GM23338 (cell line): Measurements from ENCODE around the gene PTBP3. TPM values are rescaled to one million over a fixed set of nuclear protein-coding genes. Genes with fewer than 3 reads are reported as not detected.

ENCODE experiments used
- ATAC-seq: fragments of 200-7000 bp; cut with Tn5 transposase; 3 replicates; pipeline ENCODE4 v1.9.1; 2020
- DNase-seq: peaks from one replicate; pipeline ENCODE4 v3.0.0-alpha.2; 2015; ENCODE audit warnings: low spot score
- H2AFZ ChIP-seq: fragments of 200-600 bp; sonication (generic); 2 replicates; pipeline ENCODE4 v1.8.0; 2016; ENCODE audit warnings: antibody characterized with exemption, mild to moderate bottlenecking, moderate library complexity
- H3F3A ChIP-seq: fragments of 200-600 bp; sonication (generic); replicated peaks from 2 replicates; pipeline ENCODE4 v1.8.0; 2017; ENCODE audit warnings: antibody characterized with exemption, mixed run types, low read depth
- H3K27ac ChIP-seq: fragments of 200-600 bp; sonication (generic); 2 replicates; pipeline ENCODE4 v1.6.1; 2016; ENCODE audit warnings: low read depth
- H3K27me3 ChIP-seq: fragments of 200-600 bp; sonication (generic); 2 replicates; pipeline ENCODE4 v1.8.0; 2016; ENCODE audit warnings: mild to moderate bottlenecking, mixed run types, moderate library complexity; ENCODE audit not compliant: insufficient read depth
- H3K36me3 ChIP-seq: fragments of 200-600 bp; sonication (generic); 2 replicates; pipeline ENCODE4 v1.8.0; 2016; ENCODE audit warnings: mild to moderate bottlenecking; ENCODE audit not compliant: insufficient read depth
- H3K4me1 ChIP-seq: fragments of 200-600 bp; sonication (generic); 2 replicates; pipeline ENCODE4 v1.8.0; 2016; ENCODE audit warnings: mild to moderate bottlenecking, moderate library complexity; ENCODE audit not compliant: insufficient read depth
- H3K4me2 ChIP-seq: fragments of 200-600 bp; sonication (generic); 2 replicates; pipeline ENCODE4 v1.7.1; 2017; ENCODE audit warnings: mixed run types
- H3K4me3 ChIP-seq: fragments of 200-600 bp; sonication (generic); 2 replicates; pipeline ENCODE4 v1.6.1; 2016; ENCODE audit warnings: mixed run types
- H3K79me2 ChIP-seq: fragments of 200-600 bp; sonication (generic); replicated peaks from 2 replicates; pipeline ENCODE4 v1.8.0; 2017; ENCODE audit warnings: mild to moderate bottlenecking; ENCODE audit not compliant: insufficient read depth
- H3K9me2 ChIP-seq: fragments of 200-600 bp; sonication (generic); 2 replicates; pipeline ENCODE4 v1.8.0; 2017; ENCODE audit not compliant: insufficient read depth
- H4K20me1 ChIP-seq: fragments of 200-600 bp; sonication (generic); replicated peaks from 2 replicates; pipeline ENCODE4 v1.8.0; 2017; ENCODE audit warnings: mild to moderate bottlenecking; ENCODE audit not compliant: insufficient read depth
- H3K27ac Mint-ChIP-seq: 2 replicates; pipeline ENCODE4 v1.8.0; 2020; ENCODE audit warnings: inconsistent platforms, mild to moderate bottlenecking, moderate library complexity, mixed read lengths
- H3K27me3 Mint-ChIP-seq: 3 replicates; pipeline ENCODE4 v1.8.0; 2022; ENCODE audit warnings: low read depth, mild to moderate bottlenecking, moderate library complexity, mixed read lengths, inconsistent platforms; ENCODE audit not compliant: insufficient read depth, poor library complexity
- H3K36me3 Mint-ChIP-seq: 3 replicates; pipeline ENCODE4 v1.8.0; 2021; ENCODE audit warnings: low read depth, mild to moderate bottlenecking, inconsistent platforms, moderate library complexity, mixed read lengths
- H3K4me1 Mint-ChIP-seq: 3 replicates; pipeline ENCODE4 v1.8.0; 2020; ENCODE audit warnings: mild to moderate bottlenecking, inconsistent platforms, mixed read lengths
- H3K4me3 Mint-ChIP-seq: 3 replicates; pipeline ENCODE4 v1.8.0; 2021; ENCODE audit warnings: moderate library complexity, mild to moderate bottlenecking, inconsistent platforms, mixed read lengths
- H3K9me3 Mint-ChIP-seq: 3 replicates; pipeline ENCODE4 v1.8.0; 2020; ENCODE audit warnings: moderate library complexity, mild to moderate bottlenecking, inconsistent platforms, mixed read lengths
- CREB1 ChIP-seq: fragments of 250-450 bp; sonication (Bioruptor Pico); IDR thresholded peaks from 2 replicates; pipeline ENCODE4 v1.5.0; 2020; ENCODE audit warnings: low read depth, mild to moderate bottlenecking, moderate library complexity
- CTCF ChIP-seq, 2 experiments: fragments of 200-600 bp in 1 of 2; sonication (generic) in 1 of 2; conservative IDR thresholded peaks; 2 replicates each; pipeline versions ENCODE4 v1.5.1 to v1.6.1; 2016 to 2017; ENCODE audit warnings: antibody characterized with exemption in 2 of 2, low read depth in 2 of 2, mild to moderate bottlenecking in 2 of 2, moderate library complexity in 1 of 2
- ETS1 ChIP-seq: IDR thresholded peaks from 2 replicates; pipeline ENCODE4 v1.6.1; 2016; ENCODE audit warnings: antibody characterized with exemption
- EZH2 ChIP-seq: fragments of 200-600 bp; sonication (generic); IDR thresholded peaks from one replicate; pipeline ENCODE4 v1.8.0; 2017; ENCODE audit warnings: antibody characterized with exemption, mild to moderate bottlenecking, low read depth; ENCODE audit not compliant: unreplicated experiment
- EZH2phosphoT487 ChIP-seq: fragments of 200-600 bp; sonication (generic); IDR thresholded peaks from one replicate; pipeline ENCODE4 v1.8.1; 2018; ENCODE audit warnings: antibody characterized with exemption; ENCODE audit not compliant: unreplicated experiment
- JUNB ChIP-seq: IDR thresholded peaks from one replicate; pipeline ENCODE4 v1.6.1; 2016; ENCODE audit warnings: antibody characterized with exemption; ENCODE audit not compliant: unreplicated experiment
- NANOG ChIP-seq: IDR thresholded peaks from 2 replicates; pipeline ENCODE4 v1.6.1; 2016; ENCODE audit warnings: antibody characterized with exemption, borderline replicate concordance
- POLR2AphosphoS5 ChIP-seq: IDR thresholded peaks from 2 replicates; pipeline ENCODE4 v1.6.1; 2016; ENCODE audit warnings: antibody characterized with exemption, low read depth
- REST ChIP-seq: IDR thresholded peaks from one replicate; pipeline ENCODE4 v1.6.1; 2018; ENCODE audit warnings: antibody characterized with exemption; ENCODE audit not compliant: unreplicated experiment
- STAT1 ChIP-seq: IDR thresholded peaks from one replicate; pipeline ENCODE4 v1.6.1; 2016; ENCODE audit warnings: antibody characterized with exemption; ENCODE audit not compliant: unreplicated experiment
- ZNF114 ChIP-seq: fragments of 250-450 bp; sonication (Bioruptor Pico); IDR thresholded peaks from 2 replicates; pipeline ENCODE4 v1.5.0; 2020; ENCODE audit warnings: mild to moderate bottlenecking, moderate library complexity
- ZNF331 ChIP-seq: fragments of 250-450 bp; sonication (Bioruptor Pico); IDR thresholded peaks from 2 replicates; pipeline ENCODE4 v1.5.0; 2020; ENCODE audit warnings: low read depth, mild to moderate bottlenecking, moderate library complexity
- ZNF462 ChIP-seq: fragments of 250-450 bp; sonication (Bioruptor Pico); IDR thresholded peaks from 2 replicates; pipeline ENCODE4 v1.5.0; 2020; ENCODE audit warnings: mild to moderate bottlenecking, moderate library complexity
- polyA plus RNA-seq: library from polyadenylated mRNA; unstranded; fragments of >200 nt; fragmentation: Nextera tagmentation; extraction: Ambion mirVana; gene quantifications from 2 replicates; pipeline ENCODE4 v1.2.1, GENCODE V29; 2016
- total RNA-seq: library from RNA; depleted of rRNA; stranded (reverse); fragments of >200 nt; shearing (Covaris generic); gene quantifications from 2 replicates; pipeline ENCODE4 v1.2.3, GENCODE V29; 2014

Gene PTBP3
- total and polyA plus RNA-seq, 2 experiments from 2014 or later, result 20.0 to 92.9 TPM

- peaks cover 19% of the 10 kb centered on the region; the same call in 1 of the 2 replicates for H3K4me1 ChIP-seq
- H3K27me3 ChIP-seq, result no peaks in the 10 kb centered on the region
- H4K20me1 ChIP-seq, result no peaks in the 10 kb centered on the region
- H3K4me3 ChIP-seq, result no peak overlapping the region
- no peak for TF ChIP-seq JUNB
- no peak for TF ChIP-seq STAT1
- no peak for TF ChIP-seq REST
- TF ChIP-seq POLR2AphosphoS5, result no peak
- no peak for TF ChIP-seq NANOG
- no peak for TF ChIP-seq CREB1
- TF ChIP-seq EZH2, result no peak
- TF ChIP-seq ETS1, result no peak
- TF ChIP-seq ZNF462 (CRISPR knock-in tag), result no peak
- TF ChIP-seq CTCF (conservative IDR thresholded peaks at IDR 0.05; ENCODE audit: low read depth in 2 of 2), result no peak
- no peak for TF ChIP-seq EZH2phosphoT487
- no peak for TF ChIP-seq ZNF114 (CRISPR knock-in tag)
- no peak for TF ChIP-seq ZNF331 (CRISPR knock-in tag)
- Mint-ChIP-seq H3K36me3 (no peaks in the 10 kb centered on the region), H3K9me3 (no peaks in the 10 kb centered on the region), H3K27me3 (peaks cover 2% of the 10 kb centered on the region), H3K27ac (no peak overlapping the region), H3K4me3 (no peak overlapping the region), H3K4me1 (peaks cover 18% of the 10 kb centered on the region)
- no peak overlapping the region for H3K27ac ChIP-seq
- no peaks in the 10 kb centered on the region for H3K36me3 ChIP-seq
- H3K79me2 ChIP-seq, result no peaks in the 10 kb centered on the region
- H3F3A ChIP-seq, result no peaks in the 10 kb centered on the region
- no peak for DNase-seq
- H3K4me2 ChIP-seq, result no peak overlapping the region
- no peak overlapping the region for H2AFZ ChIP-seq
- no peak for ATAC-seq
- no peaks in the 10 kb centered on the region for H3K9me2 ChIP-seq
Measured at GRCh38 chr9:112354081-112354743, 20.8 kb upstream of the PTBP3 start.
